HG03460 (cell line): ENCODE measurements around the gene TRAK1.
A peak's percentile ranks its signal among the peaks of the same experiment; 100 is the strongest.

Source experiments
- ATAC-seq: cut with Tn5 transposase; IDR thresholded peaks from one replicate; pipeline ENCODE4 v1.9.1; 2021; ENCODE audit not compliant: unreplicated experiment

The TRAK1 gene

GRCh38 chr3:42149975-42150374 is 58.8 kb downstream of the TRAK1 start:
- ATAC-seq, result no peak

DNA sequence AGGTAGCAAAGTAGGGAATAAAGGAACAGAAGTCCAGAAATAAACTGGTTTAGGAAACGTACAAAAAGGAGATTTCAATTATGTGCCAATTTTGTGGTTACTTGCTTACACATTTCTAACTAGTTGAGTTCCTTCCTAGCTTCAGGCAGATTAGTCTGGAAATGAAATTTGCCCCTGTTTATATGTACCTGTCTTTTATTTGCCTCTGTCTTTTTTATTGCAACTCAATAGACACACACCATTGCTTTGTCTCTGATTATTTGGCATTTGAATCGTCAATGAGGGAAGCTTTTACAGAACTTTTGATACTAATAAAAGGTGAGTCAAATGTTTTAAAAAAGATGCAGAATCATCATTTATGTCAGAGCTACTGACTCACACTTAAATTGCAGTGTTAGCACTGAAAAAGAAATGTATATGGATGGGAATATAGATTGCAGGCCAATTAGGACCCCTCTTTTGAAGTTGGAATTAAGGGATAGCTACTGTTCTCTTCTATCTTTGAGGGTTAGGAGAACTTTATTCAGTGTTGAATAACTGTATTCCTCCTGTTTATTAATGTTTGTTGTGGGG is 60.5 kb downstream of the TRAK1 start:
- no peak for ATAC-seq

DNA sequence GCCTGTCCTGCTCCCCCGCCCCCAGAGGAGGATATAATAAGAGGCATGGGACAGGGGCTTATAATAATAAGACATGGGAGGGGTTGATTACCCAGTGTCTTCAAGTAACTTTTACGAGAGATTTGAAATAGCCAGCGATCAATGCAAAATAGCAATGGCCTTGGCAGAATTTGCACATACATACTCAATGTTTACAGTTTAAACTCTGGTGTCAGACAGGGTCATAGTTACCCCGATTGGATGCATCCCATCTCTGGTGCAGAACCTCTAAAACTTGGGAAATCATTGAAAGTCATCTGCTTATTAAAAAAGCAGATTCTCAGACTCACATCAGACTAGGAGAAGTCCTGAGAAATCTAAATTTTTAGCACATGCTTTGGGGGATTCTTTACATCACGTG is 61.0 kb downstream of the TRAK1 start:
- no peak for ATAC-seq

GRCh38 chr3:42153039-42153438 is 61.9 kb downstream of the TRAK1 start:
- ATAC-seq, result no peak

- no peak for ATAC-seq
Observed at GRCh38 chr3:42157540-42158538, 66.7 kb downstream of the TRAK1 start.

- no peak for ATAC-seq
Observed at GRCh38 chr3:42159147-42159546, 68.0 kb downstream of the TRAK1 start.

- ATAC-seq, result peak; percentile 70
Observed at GRCh38 chr3:42159706-42160472, 68.7 kb downstream of the TRAK1 start.

DNA sequence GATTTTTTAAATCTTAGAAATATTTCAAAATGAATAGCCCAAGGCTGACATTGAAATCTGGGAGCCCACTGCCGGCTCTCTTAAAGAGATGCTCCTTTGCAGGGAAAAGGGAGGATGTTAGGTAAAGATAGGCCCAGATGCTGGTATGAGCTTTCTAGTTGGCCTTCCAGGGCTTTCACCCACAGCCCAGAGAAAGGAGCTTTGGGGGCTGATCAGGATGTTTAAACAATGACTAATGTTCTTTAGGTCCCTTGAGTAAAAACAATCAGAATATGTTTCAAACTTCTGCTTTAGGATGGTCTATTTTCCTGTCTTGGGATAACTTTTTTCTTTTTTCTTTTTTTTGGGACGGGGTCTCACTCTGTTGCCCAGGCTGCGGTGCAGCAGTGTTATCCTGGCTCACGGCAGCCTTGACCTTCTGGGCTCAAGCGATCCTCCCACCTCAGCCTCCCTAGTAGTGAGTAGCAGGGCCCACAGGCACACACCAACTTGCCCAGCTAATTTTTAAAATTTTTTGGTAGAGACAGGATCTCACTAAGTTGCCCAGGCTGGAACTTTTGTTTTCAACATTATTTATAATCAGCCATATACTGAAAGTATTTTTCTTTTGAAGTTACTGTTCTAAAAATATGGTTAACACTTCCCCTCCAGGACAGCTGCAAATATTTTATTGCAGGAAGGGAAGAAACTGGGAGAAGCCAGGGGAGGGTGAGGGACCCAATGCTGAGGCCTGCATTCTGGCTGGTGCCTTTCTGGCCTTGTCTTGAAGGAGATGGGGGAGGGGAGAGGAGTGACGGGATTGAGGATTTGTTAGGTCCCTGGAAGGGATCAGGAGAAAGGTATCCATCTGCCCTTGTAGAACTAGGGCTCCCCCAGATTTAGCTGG is 70.1 kb downstream of the TRAK1 start:
- ATAC-seq, result no peak

DNA sequence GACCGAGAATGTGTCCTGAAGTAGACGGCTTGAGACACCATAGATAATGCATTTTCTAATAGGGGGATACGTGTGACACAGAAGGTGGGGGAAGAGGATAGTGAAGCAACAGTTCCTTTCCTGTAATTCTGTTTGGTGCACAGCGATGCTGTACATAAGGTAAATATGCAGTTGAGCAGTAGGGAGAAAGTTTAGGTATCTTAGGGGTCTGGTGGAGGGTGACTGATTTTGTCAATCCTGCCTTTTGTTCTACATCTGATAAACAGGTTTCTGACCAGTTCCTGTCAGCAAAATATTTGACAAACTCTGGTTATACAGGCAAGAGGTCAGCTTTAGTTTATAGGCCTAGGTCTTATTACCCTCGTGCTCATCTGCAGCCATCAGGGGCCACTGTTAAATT is 71.3 kb downstream of the TRAK1 start:
- no peak for ATAC-seq

GRCh38 chr3:42163622-42164244 is 72.6 kb downstream of the TRAK1 start:
- no peak for ATAC-seq

- no peak for ATAC-seq
Observed at GRCh38 chr3:42164656-42165055, 73.5 kb downstream of the TRAK1 start.

DNA sequence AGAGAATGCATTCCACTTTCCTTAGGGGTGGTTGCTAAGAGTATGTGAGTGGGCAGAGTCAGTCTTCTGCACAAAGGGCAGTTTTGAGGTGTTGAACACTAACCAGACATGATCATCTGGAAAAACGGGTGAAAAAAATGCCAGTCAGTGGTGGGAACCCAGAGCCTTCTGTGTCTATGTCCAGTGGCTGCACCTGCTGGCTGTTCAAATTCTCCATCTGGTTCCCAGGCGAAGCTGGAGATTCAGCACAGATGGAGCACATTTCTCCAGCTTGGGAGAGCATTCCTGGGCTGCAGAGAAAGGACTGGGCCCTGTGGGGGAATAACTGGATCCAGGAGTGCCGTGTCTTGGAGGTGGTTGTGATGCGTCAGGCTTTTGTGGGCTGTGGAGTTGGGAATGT is 74.1 kb downstream of the TRAK1 start:
- no peak for ATAC-seq

GRCh38 chr3:42166214-42166613 is 75.1 kb downstream of the TRAK1 start:
- no peak for ATAC-seq

GRCh38 chr3:42166662-42167300 is 75.6 kb downstream of the TRAK1 start:
- no peak for ATAC-seq

GRCh38 chr3:42169579-42170120 is 78.5 kb downstream of the TRAK1 start:
- ATAC-seq, result no peak

DNA sequence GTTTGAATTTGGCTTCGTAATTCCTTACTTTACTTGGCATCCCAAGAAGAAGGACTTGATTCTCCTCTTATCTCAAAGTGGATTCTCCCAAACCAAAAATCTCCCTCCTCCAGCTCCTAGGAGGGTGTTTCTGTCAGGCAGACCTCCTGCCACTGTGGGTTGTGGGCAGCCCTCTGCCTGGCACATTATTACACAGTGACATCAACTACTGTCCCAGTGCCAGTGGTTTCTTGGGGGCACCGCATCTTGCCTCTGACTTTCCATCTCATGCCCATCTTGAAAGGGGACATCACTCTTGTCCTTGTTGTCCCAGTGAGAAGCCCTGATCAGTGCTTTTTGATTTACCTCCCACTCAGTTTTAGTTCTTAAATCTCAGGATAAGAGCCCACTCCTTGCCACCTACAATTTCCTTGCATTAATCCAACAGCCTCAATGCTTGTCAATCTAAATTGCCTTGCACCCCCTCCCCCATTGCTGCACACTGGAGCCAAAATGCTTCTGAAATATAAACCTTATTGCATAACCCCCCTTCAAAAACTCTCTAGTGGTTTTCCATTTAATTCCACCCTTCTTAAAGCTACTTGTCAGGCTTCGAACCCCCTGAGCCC is 81.0 kb downstream of the TRAK1 start:
- no peak for ATAC-seq

- no peak for ATAC-seq
Observed at GRCh38 chr3:42173307-42173706, 82.2 kb downstream of the TRAK1 start.

DNA sequence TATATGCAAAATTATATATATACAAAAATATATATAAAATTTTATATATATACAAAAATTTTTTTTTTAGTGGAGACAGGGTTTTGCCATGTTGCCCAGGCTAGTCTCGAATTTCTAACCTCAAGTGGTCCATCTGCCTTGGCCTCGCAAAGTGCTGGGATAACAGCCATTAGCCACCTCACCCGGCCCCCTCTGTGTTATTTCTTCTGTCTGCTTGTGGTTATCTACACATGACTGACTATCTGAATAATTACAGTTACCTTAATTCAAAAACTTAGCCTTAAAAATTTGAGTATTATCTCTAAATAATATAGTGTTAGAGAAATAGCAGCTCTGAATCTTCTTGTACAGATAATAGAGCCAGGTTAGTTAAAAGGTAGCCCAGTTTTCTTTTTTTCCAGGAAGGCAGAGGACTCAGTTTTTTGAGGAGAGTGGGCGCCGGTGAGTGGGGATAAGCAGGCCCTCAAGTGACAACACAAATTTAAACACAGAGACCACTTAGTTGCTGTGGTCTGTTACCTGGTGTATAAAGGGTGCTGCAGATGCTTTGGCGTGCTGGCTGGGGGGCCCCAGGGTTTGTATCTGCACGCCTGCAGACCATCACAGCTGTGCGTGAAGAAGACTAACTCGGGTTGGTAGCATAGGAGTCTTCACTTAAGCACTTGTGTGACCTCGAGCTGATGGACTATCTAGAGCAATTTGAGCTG is 83.7 kb downstream of the TRAK1 start:
- ATAC-seq, result no peak
